HG03103 (cell line): ENCODE results near the gene MTAP.
A peak's percentile ranks its signal among the peaks of the same experiment; 100 is the strongest.

Experiments used
- ATAC-seq: cut with Tn5 transposase; IDR thresholded peaks from one replicate; pipeline ENCODE4 v1.9.1; 2021; ENCODE audit warnings: low read depth; ENCODE audit not compliant: unreplicated experiment

MTAP gene

GRCh38 chr9:21840647-21841046 lies 38.2 kb downstream of the MTAP start:
- ATAC-seq, result no peak

DNA sequence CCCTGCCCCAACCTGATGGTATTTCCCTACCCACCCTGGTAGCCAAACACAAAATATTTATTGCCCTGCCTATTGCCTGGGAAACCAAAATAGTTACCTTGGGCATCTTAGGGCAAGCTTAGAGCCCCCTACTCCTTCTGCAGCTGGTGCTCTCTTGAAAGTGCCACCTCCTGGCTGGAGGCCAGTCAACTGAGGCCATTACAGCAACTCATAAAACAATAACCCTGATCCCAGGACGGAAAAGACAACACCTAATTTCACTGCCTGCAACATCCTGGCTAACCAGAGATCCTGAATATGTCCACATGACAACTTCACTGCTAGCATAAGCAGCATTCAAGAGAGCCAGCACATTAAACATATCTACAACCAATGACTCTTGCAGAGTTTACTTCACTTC lies 38.7 kb downstream of the MTAP start:
- no peak for ATAC-seq

DNA sequence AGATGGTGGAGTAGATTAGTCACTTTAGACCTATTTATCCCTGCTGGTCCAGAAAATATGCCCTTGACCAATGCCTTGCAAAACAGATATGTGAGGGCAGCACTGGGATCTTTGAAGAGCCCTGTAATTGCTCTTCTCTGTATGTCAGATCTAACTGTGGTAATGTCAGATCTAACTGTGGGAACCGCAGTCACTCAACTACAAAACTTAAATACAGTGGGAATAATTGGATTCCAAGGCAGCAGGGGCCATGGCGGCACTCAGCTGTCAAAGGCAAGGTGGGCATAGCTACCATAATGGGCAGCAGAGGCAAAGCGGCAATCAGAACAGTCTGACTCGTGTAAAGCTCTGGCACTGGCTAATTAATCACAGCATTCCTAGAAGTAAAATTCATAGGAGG lies 46.2 kb downstream of the MTAP start:
- no peak for ATAC-seq

DNA sequence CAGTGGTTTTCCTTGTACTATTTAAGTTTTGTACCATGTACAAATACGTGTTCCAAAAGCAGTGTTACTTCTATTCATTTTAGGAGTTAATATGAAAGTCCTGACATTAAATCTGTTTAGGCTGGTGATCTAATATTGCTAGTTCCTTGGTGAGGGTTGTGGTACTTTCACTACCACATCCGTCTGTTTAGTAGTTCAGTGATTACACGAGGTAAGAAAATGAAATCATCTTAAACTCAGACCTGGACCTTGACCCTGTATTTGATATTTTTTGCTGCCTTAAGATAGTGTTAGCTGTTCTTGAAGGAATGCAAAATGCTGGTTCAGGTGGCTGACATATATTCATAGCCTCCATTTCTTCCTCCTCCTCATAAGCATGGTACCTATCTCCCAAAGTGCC lies 50.3 kb downstream of the MTAP start:
- peak; percentile 98 for ATAC-seq

- no peak for ATAC-seq
These were observed 51.0 kb downstream of the MTAP start for GRCh38 chr9:21853414-21853813.

GRCh38 chr9:21854119-21854518 lies 51.7 kb downstream of the MTAP start:
- no peak for ATAC-seq

- ATAC-seq, result no peak
These were observed 52.2 kb downstream of the MTAP start for GRCh38 chr9:21854594-21854993.

GRCh38 chr9:21856301-21857094 lies 54.1 kb downstream of the MTAP start:
- no peak for ATAC-seq

GRCh38 chr9:21862871-21863270 lies 60.4 kb downstream of the MTAP start:
- ATAC-seq, result peak; percentile 45

- ATAC-seq, result no peak
These were observed 62.1 kb downstream of the MTAP start for GRCh38 chr9:21864505-21864904.

DNA sequence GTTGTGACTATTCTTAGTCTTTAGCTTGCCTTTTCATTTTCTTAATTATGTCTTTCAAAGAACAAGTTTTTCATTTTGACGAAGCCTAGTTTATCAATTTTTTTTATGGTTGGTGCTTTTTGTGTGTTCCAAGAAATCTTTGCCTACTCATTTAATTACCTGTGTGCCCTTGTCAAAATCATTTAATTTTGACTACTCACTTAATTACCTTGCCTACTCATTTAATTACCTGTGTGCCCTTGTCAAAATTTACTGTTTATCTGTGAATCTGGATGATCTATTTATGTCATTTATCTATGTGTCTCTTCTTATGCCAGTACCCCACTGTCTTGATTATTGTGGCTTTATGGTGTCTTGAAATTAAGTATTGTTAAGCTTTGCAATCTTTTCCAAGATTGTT lies 63.9 kb downstream of the MTAP start:
- no peak for ATAC-seq

GRCh38 chr9:21871256-21871975 lies 69.0 kb downstream of the MTAP start:
- ATAC-seq, result no peak

- no peak for ATAC-seq
These were observed 70.3 kb downstream of the MTAP start for GRCh38 chr9:21872696-21873095.

GRCh38 chr9:21873540-21874221 lies 71.2 kb downstream of the MTAP start:
- ATAC-seq, result no peak

- no peak for ATAC-seq
These were observed 73.5 kb downstream of the MTAP start for GRCh38 chr9:21875893-21876292.

DNA sequence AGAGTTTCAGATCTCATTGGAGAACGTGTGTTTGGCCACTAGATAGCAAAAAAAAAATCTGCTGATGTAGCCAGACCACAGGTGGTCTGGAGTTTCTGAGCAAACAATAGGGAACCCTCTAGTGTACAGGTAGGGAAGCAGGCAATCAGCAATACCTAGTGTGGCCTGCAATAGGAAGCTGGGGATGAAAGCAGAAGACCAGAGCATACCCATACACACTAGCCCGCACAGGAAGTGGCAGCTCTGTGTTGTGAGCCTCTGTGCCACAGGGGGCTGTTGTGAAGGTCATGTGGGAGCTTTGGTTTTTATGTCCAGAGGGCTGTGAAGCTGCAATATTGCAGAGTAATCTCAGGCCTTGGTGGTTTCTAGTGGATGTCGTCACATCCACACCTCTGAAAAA lies 81.2 kb downstream of the MTAP start:
- no peak for ATAC-seq

DNA sequence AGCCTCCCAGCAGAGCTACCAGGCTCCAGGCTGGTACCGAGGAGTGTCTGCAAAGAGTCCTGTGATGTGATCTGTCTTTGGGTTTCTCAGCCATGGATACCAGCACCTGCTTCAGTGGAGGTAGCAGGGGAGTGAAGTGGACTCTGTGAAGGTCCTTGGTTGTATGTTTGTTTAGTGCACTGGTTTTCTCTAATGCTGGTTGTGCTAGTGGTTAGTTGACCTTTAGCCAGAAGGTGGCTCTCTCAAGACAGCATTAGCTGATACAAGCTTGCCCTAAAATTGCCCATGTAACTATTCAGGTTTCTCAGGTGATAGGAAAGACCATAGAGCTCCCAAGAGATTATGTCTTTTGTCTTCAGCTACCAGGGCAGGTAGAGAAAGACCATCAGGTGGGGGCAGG lies 87.2 kb downstream of the MTAP start:
- ATAC-seq, result no peak

- ATAC-seq, result no peak
These were observed 88.3 kb downstream of the MTAP start for GRCh38 chr9:21890696-21891095.

DNA sequence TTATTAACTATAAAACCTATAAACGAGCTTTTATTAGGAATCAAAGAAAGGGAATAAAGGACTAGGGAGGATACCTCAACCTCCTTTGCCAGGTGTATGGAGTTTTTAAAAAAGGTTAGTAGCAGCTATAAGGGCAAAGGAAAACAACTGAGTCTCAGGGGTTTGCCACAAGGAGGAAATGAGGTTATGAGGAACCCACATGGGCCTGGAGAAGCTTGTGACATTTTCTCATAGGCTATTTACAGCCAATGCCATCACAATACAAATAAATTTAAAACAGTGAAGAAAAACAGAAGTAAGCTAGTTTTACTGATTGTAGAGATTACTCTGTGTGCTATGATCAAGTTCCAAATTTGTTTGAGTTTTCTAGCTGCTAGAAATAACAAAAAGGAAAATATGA lies 99.1 kb downstream of the MTAP start:
- no peak for ATAC-seq

- peak; percentile 73 for ATAC-seq
These were observed 99.7 kb downstream of the MTAP start for GRCh38 chr9:21902136-21902535.

GRCh38 chr9:21903380-21903965 lies 101.0 kb downstream of the MTAP start:
- ATAC-seq, result no peak
